WERI-Rb-1 (cell line): ENCODE results near the gene C1orf232.

Experiments used
- DNase-seq: peaks from one replicate; pipeline ENCODE4 v3.0.0-alpha.2; 2020
- H3K27ac ChIP-seq: fragments of 250-450 bp; sonication (Bioruptor Pico); 2 replicates; pipeline ENCODE4 v1.5.1; 2020; ENCODE audit warnings: mild to moderate bottlenecking, moderate library complexity
- H3K27me3 ChIP-seq: fragments of 250-450 bp; sonication (Bioruptor Pico); 2 replicates; pipeline ENCODE4 v1.5.1; 2021; ENCODE audit warnings: mild to moderate bottlenecking, low read depth, moderate library complexity; ENCODE audit not compliant: insufficient read depth, severe bottlenecking
- H3K36me3 ChIP-seq: fragments of 250-450 bp; sonication (Bioruptor Pico); 2 replicates; pipeline ENCODE4 v1.5.1; 2020; ENCODE audit warnings: mild to moderate bottlenecking, moderate library complexity
- H3K4me3 ChIP-seq: 2 replicates; pipeline ENCODE4 v1.5.1; 2011; ENCODE audit warnings: low read depth, mild to moderate bottlenecking, control low read depth, low read length
- H3K9me3 ChIP-seq: fragments of 250-450 bp; sonication (Bioruptor Pico); 2 replicates; pipeline ENCODE4 v1.5.1; 2021; ENCODE audit warnings: mild to moderate bottlenecking, moderate library complexity; ENCODE audit not compliant: severe bottlenecking
- CTCF ChIP-seq: IDR thresholded peaks from 2 replicates; pipeline ENCODE4 v1.5.1; 2011; ENCODE audit warnings: low read depth, mild to moderate bottlenecking, control low read depth, inconsistent platforms, low read length

The C1orf232 gene

GRCh38 chr1:26166719-26167281, 2.0 kb downstream of the C1orf232 start:
- no peak for TF ChIP-seq CTCF
- Histone ChIP-seq H3K36me3 (peaks cover 3% of the 10 kb centered on the region; the same call in 1 of the 2 replicates), H3K27me3 (no peaks in the 10 kb centered on the region), H3K9me3 (no peaks in the 10 kb centered on the region), H3K27ac (no peak overlapping the region), H3K4me3 (no peak overlapping the region)
- DNase-seq: no peak

GRCh38 chr1:26164861-26165842, 3.6 kb downstream of the C1orf232 start:
- H3K36me3 ChIP-seq: no peaks in the 10 kb centered on the region
- no peak for TF ChIP-seq CTCF
- no peaks in the 10 kb centered on the region for H3K27me3 ChIP-seq
- DNase-seq: peak; percentile 51
- peak overlapping the region; percentile 39 for H3K4me3 ChIP-seq
- peak overlapping the region; percentile 51 for H3K27ac ChIP-seq
- H3K9me3 ChIP-seq: no peaks in the 10 kb centered on the region

GRCh38 chr1:26164036-26164860, 4.5 kb downstream of the C1orf232 start:
- TF ChIP-seq CTCF: peak; percentile 48
- H3K4me3 ChIP-seq: peak overlapping the region; percentile 39
- DNase-seq: peak; percentile 62
- H3K36me3 ChIP-seq: no peaks in the 10 kb centered on the region
- H3K27me3 ChIP-seq: no peaks in the 10 kb centered on the region
- peak overlapping the region; percentile 51 for H3K27ac ChIP-seq
- no peaks in the 10 kb centered on the region for H3K9me3 ChIP-seq

GRCh38 chr1:26163684-26164035, 5.1 kb downstream of the C1orf232 start:
- Histone ChIP-seq H3K9me3 (no peaks in the 10 kb centered on the region), H3K36me3 (no peaks in the 10 kb centered on the region), H3K4me3 (no peak overlapping the region), H3K27ac (no peak overlapping the region), H3K27me3 (no peaks in the 10 kb centered on the region)
- no peak for TF ChIP-seq CTCF
- DNase-seq: no peak

GRCh38 chr1:26162220-26162709, 6.5 kb downstream of the C1orf232 start:
- peak overlapping the region; percentile 24 for H3K4me3 ChIP-seq
- TF ChIP-seq CTCF: no peak
- DNase-seq: no peak

More at GRCh38 chr1:26162220-26162709, 6.5 kb downstream of the C1orf232 start:
- Histone ChIP-seq H3K36me3 (no peaks in the 10 kb centered on the region), H3K27ac (no peak overlapping the region), H3K9me3 (no peaks in the 10 kb centered on the region), H3K27me3 (no peaks in the 10 kb centered on the region)
